Stimulated activated memory B cell treated with anti-CD40 and anti-IgM and Interleukin-4, amounts not matched to agents 10 μg/mL and 1 μg/mL and 100 μg/mL, for 72 hours (primary cell): ENCODE results near the gene OR10J4.

Experiments used
- ATAC-seq: fragments of 150-1000 bp; cut with Tn5 transposase; 2 replicates; pipeline ENCODE4 v1.10.0; 2021
- H3K27ac Mint-ChIP-seq: one replicate; pipeline ENCODE4 v1.8.0; 2022; ENCODE audit warnings: mild to moderate bottlenecking, mixed read lengths
- H3K27me3 Mint-ChIP-seq: one replicate; pipeline ENCODE4 v1.8.0; 2022; ENCODE audit warnings: mixed read lengths
- H3K36me3 Mint-ChIP-seq: one replicate; pipeline ENCODE4 v1.8.0; 2022; ENCODE audit warnings: mixed read lengths
- H3K4me1 Mint-ChIP-seq: one replicate; pipeline ENCODE4 v1.8.0; 2022; ENCODE audit warnings: mixed read lengths
- H3K4me3 Mint-ChIP-seq: one replicate; pipeline ENCODE4 v1.8.0; 2022; ENCODE audit warnings: mild to moderate bottlenecking, moderate library complexity, mixed read lengths
- H3K9me3 Mint-ChIP-seq: one replicate; pipeline ENCODE4 v1.8.0; 2022; ENCODE audit warnings: mixed read lengths

OR10J4 gene

DNA sequence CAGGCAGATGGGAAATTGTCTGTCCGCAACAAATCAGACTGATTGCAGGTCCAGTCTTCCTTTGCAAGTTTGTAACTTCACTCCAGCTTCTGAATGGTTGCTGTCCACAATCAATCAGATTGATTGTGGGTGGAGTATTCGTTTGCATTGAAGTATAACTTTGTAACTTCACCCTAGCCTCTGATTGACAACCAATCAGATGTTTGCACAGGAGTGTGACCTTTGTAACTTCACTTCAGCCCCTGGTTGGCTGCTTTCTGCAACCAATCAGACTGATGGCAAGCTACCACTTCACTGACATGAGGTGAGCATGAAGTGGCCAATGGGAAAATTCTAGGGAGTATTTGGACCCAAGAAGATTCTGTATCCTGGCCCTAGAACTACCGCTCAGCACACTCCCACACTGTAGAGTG is 33.2 kb downstream of the OR10J4 start:
- Mint-ChIP-seq H3K4me3 (no peak overlapping the region), H3K27ac (no peak overlapping the region), H3K4me1 (no peaks in the 10 kb centered on the region), H3K27me3 (peaks cover 20% of the 10 kb centered on the region), H3K36me3 (no peaks in the 10 kb centered on the region), H3K9me3 (peaks cover 17% of the 10 kb centered on the region)
- ATAC-seq = no peak

DNA sequence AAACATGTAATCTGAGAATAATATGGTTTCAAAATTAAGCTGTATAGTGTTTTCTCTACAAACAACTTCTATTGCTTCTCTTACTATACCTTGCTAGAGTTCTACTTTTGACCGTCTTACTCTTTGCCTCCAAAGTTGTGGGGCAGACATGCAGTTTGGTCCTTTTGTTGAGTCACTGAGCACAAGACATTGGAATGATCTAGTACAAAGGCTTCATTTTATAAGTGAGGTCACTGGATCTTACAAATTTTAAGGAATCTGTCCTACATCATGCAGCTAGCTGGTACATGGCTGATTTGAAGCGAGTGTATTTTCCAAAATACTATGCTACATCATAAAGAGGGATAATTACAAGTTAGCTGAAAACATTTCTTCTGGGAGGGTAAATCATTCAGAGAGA is 36.3 kb downstream of the OR10J4 start:
- ATAC-seq = no peak
- no peak overlapping the region for H3K27ac Mint-ChIP-seq

DNA sequence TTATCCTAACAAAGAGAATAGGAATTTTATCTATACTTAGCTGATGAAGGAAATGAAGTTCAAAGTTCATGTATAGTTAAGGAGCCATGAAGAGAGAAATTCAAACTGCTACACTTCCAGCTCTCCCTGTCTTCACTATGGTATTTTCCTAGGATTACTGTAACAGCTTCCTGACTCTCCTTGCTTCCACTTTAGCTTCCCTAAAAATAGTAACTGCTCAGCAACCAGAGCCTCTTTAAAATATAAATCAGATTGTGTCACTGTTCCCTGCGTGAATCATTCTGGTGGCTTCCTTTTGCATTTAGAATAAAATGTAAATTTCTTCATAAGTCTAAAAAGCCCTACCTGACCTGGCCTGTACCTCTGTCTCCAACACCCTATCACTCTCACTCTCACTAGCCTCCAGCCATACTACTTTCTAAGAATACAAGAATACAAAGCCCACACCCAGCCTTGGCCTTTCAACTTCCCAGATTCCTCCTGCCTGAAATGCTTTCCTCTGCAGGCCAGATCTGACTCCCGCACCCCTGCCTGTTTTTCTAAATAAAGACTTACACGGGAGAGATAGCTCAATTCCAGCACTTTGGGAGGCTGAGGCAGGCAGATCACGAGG is 38.0 kb downstream of the OR10J4 start:
- no peak for ATAC-seq
- Mint-ChIP-seq H3K4me3 (no peak overlapping the region), H3K27me3 (peaks cover 36% of the 10 kb centered on the region), H3K4me1 (no peaks in the 10 kb centered on the region), H3K9me3 (no peaks in the 10 kb centered on the region), H3K36me3 (no peaks in the 10 kb centered on the region), H3K27ac (no peak overlapping the region)

More for the DNA sequence above, 36.3 kb downstream of the OR10J4 start:
- Mint-ChIP-seq H3K9me3 (no peaks in the 10 kb centered on the region), H3K27me3 (peaks cover 32% of the 10 kb centered on the region), H3K4me3 (no peak overlapping the region), H3K4me1 (no peaks in the 10 kb centered on the region), H3K36me3 (no peaks in the 10 kb centered on the region)

DNA sequence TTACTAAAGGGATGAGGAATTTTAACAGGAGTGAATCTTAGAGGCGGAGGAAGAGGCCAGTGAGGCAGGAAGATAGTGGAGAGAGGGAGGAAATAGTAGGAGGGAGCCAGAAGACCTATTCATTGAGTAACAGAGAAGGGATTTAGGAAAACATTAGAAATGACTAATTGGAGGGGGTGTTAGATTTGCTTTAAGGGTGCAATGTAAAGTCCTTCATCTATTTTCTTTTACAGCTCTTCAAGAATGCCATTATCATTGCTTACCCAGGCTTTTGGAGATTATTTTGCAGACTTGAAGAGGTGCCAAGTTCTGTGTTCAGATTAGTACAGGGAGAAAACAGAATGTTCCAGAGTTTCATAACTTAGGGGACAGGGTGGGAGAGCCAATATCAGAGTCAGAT is 41.3 kb downstream of the OR10J4 start:
- H3K9me3 Mint-ChIP-seq = no peaks in the 10 kb centered on the region
- peaks cover 23% of the 10 kb centered on the region for H3K27me3 Mint-ChIP-seq
- H3K36me3 Mint-ChIP-seq = no peaks in the 10 kb centered on the region
- H3K27ac Mint-ChIP-seq = no peak overlapping the region
- ATAC-seq = no peak
- H3K4me3 Mint-ChIP-seq = no peak overlapping the region
- no peaks in the 10 kb centered on the region for H3K4me1 Mint-ChIP-seq

DNA sequence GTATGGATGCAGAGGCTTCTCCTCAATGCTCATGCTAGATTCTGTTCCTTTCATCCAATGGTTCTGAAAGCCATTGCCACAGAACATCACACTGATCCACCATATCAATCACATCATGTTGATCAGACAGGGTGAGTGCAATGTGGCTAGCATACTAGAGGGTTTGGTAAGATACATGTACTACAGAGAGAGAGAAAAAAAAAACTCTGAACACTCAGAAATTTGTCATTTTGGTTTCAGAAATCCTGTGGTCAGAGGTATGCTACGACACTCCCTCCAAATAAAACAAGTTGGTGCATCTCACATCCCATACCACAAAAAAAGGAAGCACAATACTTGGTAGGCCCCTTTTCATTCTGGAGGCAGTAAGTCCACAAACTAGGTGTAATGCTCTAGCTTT is 42.9 kb downstream of the OR10J4 start:
- H3K4me3 Mint-ChIP-seq = no peak overlapping the region
- H3K27ac Mint-ChIP-seq = no peak overlapping the region
- H3K27me3 Mint-ChIP-seq = peaks cover 19% of the 10 kb centered on the region
- ATAC-seq = no peak
- H3K9me3 Mint-ChIP-seq = no peaks in the 10 kb centered on the region
- H3K36me3 Mint-ChIP-seq = no peaks in the 10 kb centered on the region
- H3K4me1 Mint-ChIP-seq = no peaks in the 10 kb centered on the region
